ENCODE results near the gene NAGK. TPM values are rescaled to one million over a fixed set of nuclear protein-coding genes. Genes with fewer than 3 reads are reported as not detected.
"Not testable (repeated sequence)": the region's sequence is repeated elsewhere in the genome, so short reads cannot be mapped to it uniquely, and the experiment has no call there.

NAGK gene
- total RNA-seq, 1 donor from 2014 or later = 46.7 TPM

DNA sequence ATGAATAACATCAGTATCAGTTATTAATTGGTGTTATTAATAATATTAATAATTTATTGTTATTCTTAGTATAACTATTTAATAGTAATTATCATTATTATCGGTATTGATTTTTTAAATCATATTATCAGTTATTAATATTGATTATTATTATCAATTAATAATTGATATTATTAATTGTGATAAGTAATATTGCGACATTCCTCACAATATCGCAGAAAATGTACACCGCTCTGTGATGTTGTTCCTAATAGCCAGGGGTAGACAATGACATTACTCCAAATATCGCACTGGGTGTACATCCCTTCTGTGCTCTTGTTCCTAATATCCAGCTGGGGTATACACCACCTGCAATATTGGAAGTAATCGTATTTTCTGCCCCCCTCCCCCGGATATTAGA is 23.3 kb upstream of the NAGK start:
- intact Hi-C loops (cut with micrococcal nuclease) = no loop called here
- TF ChIP-seq, protein P1, sequence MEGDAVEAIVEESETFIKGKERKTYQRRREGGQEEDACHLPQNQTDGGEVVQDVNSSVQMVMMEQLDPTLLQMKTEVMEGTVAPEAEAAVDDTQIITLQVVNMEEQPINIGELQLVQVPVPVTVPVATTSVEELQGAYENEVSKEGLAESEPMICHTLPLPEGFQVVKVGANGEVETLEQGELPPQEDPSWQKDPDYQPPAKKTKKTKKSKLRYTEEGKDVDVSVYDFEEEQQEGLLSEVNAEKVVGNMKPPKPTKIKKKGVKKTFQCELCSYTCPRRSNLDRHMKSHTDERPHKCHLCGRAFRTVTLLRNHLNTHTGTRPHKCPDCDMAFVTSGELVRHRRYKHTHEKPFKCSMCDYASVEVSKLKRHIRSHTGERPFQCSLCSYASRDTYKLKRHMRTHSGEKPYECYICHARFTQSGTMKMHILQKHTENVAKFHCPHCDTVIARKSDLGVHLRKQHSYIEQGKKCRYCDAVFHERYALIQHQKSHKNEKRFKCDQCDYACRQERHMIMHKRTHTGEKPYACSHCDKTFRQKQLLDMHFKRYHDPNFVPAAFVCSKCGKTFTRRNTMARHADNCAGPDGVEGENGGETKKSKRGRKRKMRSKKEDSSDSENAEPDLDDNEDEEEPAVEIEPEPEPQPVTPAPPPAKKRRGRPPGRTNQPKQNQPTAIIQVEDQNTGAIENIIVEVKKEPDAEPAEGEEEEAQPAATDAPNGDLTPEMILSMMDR (IDR thresholded peaks at IDR 0.05; ENCODE audit: borderline replicate concordance) = no peak
- H3K36me3 ChIP-seq = no peaks in the 10 kb centered on the region

DNA sequence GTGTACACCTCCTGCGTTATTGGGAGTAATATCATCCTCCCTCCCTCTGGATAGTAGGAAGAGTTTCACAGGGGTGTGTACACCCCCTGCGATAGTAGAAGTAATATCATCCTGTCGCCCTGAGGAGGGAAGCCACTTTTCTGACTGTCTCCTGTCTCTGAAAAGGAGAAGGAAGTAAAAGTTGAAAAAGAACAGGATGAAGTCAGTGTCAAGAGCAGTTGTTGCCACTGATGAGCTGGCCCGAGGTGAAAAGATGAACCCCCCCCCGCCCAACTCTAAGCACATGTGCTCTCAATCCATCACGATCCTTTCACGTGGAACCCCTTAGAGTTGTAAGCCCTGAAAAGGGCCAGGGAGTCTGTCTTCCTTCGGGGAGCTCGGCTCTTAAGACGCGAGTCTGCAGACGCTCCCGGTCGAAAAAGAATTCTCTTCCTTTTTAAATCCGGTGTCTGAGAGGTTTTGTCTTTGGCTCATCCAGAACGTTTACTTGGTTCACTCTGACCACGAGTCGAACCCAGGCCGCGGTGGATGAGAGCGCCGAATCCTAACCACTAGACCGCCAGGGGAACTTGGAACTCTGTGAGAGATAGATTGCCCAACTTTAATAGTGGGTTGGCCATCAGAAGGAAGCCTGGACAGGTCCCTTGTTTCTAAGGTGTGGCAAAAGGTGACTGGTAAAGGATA is 22.4 kb upstream of the NAGK start:
- H3K9me3 ChIP-seq (replicated peaks) = no peaks in the 10 kb centered on the region
- intact Hi-C loops (cut with micrococcal nuclease) = no loop called here
- no peak overlapping the region for H3K4me3 ChIP-seq
- H3K4me1 ChIP-seq = no peaks in the 10 kb centered on the region
- peaks cover 26% of the 10 kb centered on the region for H3K27me3 ChIP-seq (ENCODE audit: low read depth)
- no peak for DNase-seq
- no peaks in the 10 kb centered on the region for H3K36me3 ChIP-seq
- TF ChIP-seq, protein P1 (IDR thresholded peaks at IDR 0.05; ENCODE audit: borderline replicate concordance) = no peak
- H3K27ac ChIP-seq (replicated peaks) = no peak overlapping the region

More for the DNA sequence above, 23.3 kb upstream of the NAGK start:
- Histone ChIP-seq H3K27me3 (ENCODE audit: low read depth) (peaks cover 27% of the 10 kb centered on the region), H3K27ac (replicated peaks) (no peak overlapping the region), H3K9me3 (replicated peaks) (no peaks in the 10 kb centered on the region), H3K4me3 (no peak overlapping the region), H3K4me1 (no peaks in the 10 kb centered on the region)
- no peak for DNase-seq

DNA sequence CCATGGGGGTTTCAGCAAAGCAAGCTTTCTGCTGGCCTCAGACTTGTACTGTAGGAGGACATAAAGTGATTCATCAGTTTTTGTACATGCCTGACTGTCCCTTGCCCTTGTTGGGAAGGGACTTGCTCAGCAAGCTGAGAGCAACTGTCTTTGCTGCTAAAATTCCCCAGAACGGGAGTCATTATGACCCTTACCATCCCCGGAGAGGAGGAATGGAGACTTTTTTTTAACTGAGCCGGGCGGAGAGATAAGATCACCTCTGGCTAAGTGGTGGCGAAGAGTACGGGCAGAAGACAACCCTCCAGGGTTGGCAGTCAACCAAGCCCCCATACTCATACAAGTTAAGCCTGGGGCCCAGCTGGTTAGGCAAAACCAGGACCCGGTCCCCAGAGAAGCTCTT is 20.4 kb upstream of the NAGK start:
- Histone ChIP-seq H3K27me3 (ENCODE audit: low read depth) (peaks cover 31% of the 10 kb centered on the region), H3K4me3 (no peak overlapping the region), H3K9me3 (replicated peaks) (no peaks in the 10 kb centered on the region), H3K4me1 (no peaks in the 10 kb centered on the region), H3K36me3 (no peaks in the 10 kb centered on the region), H3K27ac (replicated peaks) (no peak overlapping the region)
- TF ChIP-seq, protein P1 (IDR thresholded peaks at IDR 0.05; ENCODE audit: borderline replicate concordance) = no peak
- intact Hi-C loops (cut with micrococcal nuclease) = no loop called here
- no peak for DNase-seq

DNA sequence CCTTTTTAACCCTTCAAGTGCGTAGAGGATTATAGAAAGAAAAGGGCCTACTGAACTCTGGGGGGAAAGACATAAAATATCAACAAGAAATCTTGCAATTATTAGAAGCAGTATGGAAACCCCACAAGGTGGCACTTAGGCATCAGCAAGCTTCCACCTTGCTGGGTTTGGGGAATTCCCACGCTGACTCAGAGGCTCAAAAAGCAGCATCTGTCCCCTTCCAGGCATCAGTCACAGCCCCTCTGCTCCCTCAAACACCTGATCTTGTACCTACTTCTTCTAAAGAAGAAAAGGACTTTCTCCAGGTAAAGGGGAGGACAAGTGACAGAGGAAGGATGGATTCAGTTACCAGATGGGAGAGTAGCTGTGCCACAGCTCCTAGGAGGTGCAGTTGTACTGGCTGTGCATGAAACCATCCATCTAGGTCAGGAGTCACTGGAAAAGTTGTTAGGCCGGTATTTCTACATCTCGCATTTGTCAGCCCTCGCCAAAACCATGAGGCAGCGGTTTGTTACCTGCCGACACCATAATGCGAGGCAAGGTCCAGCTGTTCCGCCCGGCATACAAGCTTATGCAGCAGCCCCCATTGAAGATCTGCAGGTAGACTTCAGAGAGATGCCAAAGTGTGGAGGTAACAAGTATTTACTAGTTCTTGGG is 18.6 kb upstream of the NAGK start:
- H3K4me1 ChIP-seq; intact Hi-C loops (cut with micrococcal nuclease); H3K9me3 ChIP-seq (replicated peaks); H3K4me3 ChIP-seq; H3K36me3 ChIP-seq; H3K27ac ChIP-seq (replicated peaks); DNase-seq: not testable (repeated sequence)
- peaks cover 16% of the 10 kb centered on the region for H3K27me3 ChIP-seq (ENCODE audit: low read depth)

DNA sequence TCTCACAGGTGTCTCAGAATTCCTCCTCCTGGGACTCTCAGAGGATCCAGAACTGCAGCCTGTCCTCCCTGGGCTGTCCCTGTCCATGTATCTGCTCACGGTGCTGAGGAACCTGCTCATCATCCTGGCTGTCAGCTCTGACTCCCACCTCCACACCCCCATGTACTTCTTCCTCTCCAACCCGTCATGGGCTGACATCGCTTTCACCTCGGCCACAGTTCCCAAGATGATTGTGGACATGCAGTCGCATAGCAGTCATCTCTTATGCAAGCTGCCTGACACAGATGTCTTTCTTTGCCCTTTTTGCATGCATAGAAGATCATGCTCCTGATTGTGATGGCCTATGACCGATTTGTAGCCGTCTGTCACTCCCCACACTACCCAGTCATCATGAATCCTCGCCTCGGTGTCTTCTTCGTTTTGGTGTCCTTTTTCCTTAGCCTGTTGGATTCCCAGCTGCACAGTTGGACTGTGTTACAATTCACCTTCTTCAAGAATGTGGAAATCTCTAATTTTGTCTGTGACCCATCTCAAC is 13.2 kb upstream of the NAGK start:
- intact Hi-C loops (cut with micrococcal nuclease); H3K4me3 ChIP-seq; DNase-seq; H3K27ac ChIP-seq (replicated peaks); H3K4me1 ChIP-seq; H3K36me3 ChIP-seq; H3K9me3 ChIP-seq (replicated peaks): not testable (repeated sequence)
- H3K27me3 ChIP-seq (ENCODE audit: low read depth) = peaks cover 31% of the 10 kb centered on the region

DNA sequence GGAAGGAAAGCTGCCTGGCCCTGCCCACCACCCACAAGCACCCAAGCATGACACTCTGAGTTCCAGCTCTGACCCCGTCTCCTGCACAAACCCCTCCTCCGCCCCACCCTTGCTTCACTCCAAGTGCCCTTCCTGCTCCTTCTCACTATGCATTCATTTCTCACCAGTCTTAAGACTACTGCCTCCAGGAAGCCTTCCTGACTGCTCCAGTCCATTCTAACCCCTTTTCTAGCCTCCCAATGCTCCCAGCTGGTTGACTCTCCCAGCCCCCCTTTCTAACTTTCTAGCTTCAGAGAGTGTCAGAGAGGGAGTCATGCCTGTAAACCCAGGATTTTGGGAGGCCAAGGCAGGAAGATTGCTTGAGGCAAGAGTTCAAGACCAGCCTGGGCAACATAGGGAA is 8.2 kb upstream of the NAGK start:
- Histone ChIP-seq H3K4me3 (no peak overlapping the region), H3K9me3 (replicated peaks) (no peaks in the 10 kb centered on the region), H3K36me3 (no peaks in the 10 kb centered on the region), H3K27me3 (ENCODE audit: low read depth) (peaks cover 39% of the 10 kb centered on the region), H3K4me1 (peaks cover 10% of the 10 kb centered on the region), H3K27ac (replicated peaks) (no peak overlapping the region)
- intact Hi-C loops (cut with micrococcal nuclease) = no loop called here
- no peak for DNase-seq
- TF ChIP-seq, protein P1 (IDR thresholded peaks at IDR 0.05; ENCODE audit: borderline replicate concordance) = no peak
